ENCODE data around the gene CES1.

DNA sequence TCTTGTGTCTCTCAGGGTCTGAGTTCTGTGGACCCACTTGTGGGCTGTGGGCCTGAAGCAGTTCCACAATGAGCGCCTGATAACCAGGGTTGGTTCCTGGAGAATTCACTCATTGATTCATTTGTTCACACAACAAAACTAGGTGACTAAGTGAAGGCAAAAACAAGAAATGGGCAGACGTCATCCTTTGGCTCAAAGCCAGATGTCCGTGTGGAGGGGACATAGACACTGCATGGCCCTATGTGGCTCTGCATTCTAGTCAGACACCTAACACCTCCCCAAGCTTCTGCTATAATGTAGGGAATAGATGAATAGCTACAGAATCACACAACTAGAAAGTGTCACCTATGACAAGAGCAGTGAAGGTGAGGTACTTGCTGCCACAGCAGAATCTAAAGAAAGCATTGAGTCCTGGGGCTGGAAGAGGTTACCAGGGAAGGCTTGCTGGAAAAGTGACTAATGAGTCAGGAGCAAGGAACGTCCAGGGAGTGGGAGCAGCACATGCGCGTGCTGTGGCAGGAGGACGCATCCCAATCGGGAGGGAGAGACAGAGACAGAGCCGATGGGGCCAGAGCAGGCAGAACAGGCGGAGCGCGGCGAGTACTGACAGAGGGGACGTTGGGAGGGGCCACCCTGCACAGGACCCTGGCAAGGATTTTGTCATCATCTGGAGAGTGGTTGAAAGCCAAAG, 58.9 kb downstream of the CES1 start:
- TF ChIP-seq, protein P1, sequence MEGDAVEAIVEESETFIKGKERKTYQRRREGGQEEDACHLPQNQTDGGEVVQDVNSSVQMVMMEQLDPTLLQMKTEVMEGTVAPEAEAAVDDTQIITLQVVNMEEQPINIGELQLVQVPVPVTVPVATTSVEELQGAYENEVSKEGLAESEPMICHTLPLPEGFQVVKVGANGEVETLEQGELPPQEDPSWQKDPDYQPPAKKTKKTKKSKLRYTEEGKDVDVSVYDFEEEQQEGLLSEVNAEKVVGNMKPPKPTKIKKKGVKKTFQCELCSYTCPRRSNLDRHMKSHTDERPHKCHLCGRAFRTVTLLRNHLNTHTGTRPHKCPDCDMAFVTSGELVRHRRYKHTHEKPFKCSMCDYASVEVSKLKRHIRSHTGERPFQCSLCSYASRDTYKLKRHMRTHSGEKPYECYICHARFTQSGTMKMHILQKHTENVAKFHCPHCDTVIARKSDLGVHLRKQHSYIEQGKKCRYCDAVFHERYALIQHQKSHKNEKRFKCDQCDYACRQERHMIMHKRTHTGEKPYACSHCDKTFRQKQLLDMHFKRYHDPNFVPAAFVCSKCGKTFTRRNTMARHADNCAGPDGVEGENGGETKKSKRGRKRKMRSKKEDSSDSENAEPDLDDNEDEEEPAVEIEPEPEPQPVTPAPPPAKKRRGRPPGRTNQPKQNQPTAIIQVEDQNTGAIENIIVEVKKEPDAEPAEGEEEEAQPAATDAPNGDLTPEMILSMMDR (IDR thresholded peaks at IDR 0.05; ENCODE audit: insufficient read depth, low read length, poor library complexity, severe bottlenecking): no peak
- no peak for TF ChIP-seq EZH2phosphoT487 (conservative IDR thresholded peaks at IDR 0.05; ENCODE audit: low read length)
